ENCODE data around the gene PTGER2. TPM values are rescaled to one million over a fixed set of nuclear protein-coding genes. Genes with fewer than 3 reads are reported as not detected.

PTGER2 gene
- total and polyA plus RNA-seq, 8 donors, result 3.4 to 19.2 (median 5.6) TPM

- Histone ChIP-seq H3K9me3 (peaks cover 0 to 2% of the 10 kb centered on the region in 2 donors), H3K27me3 (no peaks in the 10 kb centered on the region), H3K36me3 (no peaks in the 10 kb centered on the region), H3K4me1 (peaks cover 9 to 55% of the 10 kb centered on the region in 2 donors), H3K27ac (peak overlapping the region; percentile 47 to 87), H3K4me3 (no peak overlapping the region)
- no peak for TF ChIP-seq CTCF (IDR thresholded peaks at IDR 0.05)
- DNase-seq, result peak in 2 of 4 donors; percentile 56 to 69
- intact Hi-C loops (cut with DNase I), result no loop called here
- peak; percentile 62 for ATAC-seq
Measured at GRCh38 chr14:52327374-52328226, 13.5 kb downstream of the PTGER2 start.

GRCh38 chr14:52328276-52328675 is 14.2 kb downstream of the PTGER2 start:
- DNase-seq, result no peak
- Histone ChIP-seq H3K27me3 (no peaks in the 10 kb centered on the region), H3K9me3 (no peaks in the 10 kb centered on the region), H3K36me3 (no peaks in the 10 kb centered on the region), H3K4me3 (no peak overlapping the region), H3K4me1 (peaks cover 9 to 53% of the 10 kb centered on the region in 2 donors), H3K27ac (peak overlapping the region; percentile 47 to 87)
- no peak for ATAC-seq
- no peak for TF ChIP-seq CTCF (IDR thresholded peaks at IDR 0.05)
- intact Hi-C loops (cut with DNase I), result no loop called here

GRCh38 chr14:52329678-52330369 is 15.7 kb downstream of the PTGER2 start:
- Histone ChIP-seq H3K4me1 (peaks cover 14 to 49% of the 10 kb centered on the region in 2 donors), H3K9me3 (no peaks in the 10 kb centered on the region), H3K36me3 (no peaks in the 10 kb centered on the region), H3K4me3 (no peak overlapping the region), H3K27me3 (no peaks in the 10 kb centered on the region), H3K27ac (no peak overlapping the region)
- intact Hi-C loops (cut with DNase I), result no loop called here
- TF ChIP-seq CTCF (IDR thresholded peaks at IDR 0.05), result no peak
- DNase-seq (no peak), ATAC-seq (no peak)

- no peak overlapping the region for H3K4me3 ChIP-seq
- H3K4me1 ChIP-seq, result peaks cover 14 to 25% of the 10 kb centered on the region in 2 donors
- intact Hi-C loops (cut with DNase I), result no loop called here
- H3K36me3 ChIP-seq, result no peaks in the 10 kb centered on the region
- TF ChIP-seq CTCF (IDR thresholded peaks at IDR 0.05), result no peak
- no peak for DNase-seq
- no peak for ATAC-seq
- no peaks in the 10 kb centered on the region for H3K9me3 ChIP-seq
- H3K27ac ChIP-seq, result no peak overlapping the region
- no peaks in the 10 kb centered on the region for H3K27me3 ChIP-seq
Measured at GRCh38 chr14:52332269-52332668, 18.2 kb downstream of the PTGER2 start.

- Histone ChIP-seq H3K9me3 (no peaks in the 10 kb centered on the region), H3K36me3 (no peaks in the 10 kb centered on the region), H3K4me1 (peaks cover 7 to 17% of the 10 kb centered on the region in 2 donors), H3K27ac (no peak overlapping the region), H3K27me3 (no peaks in the 10 kb centered on the region), H3K4me3 (no peak overlapping the region)
- TF ChIP-seq CTCF (IDR thresholded peaks at IDR 0.05), result no peak
- intact Hi-C loops (cut with DNase I), result no loop called here
- DNase-seq (no peak), ATAC-seq (no peak)
Measured at GRCh38 chr14:52333108-52333507, 19.0 kb downstream of the PTGER2 start.
